K562 (cell line): ENCODE data around the gene TESK1. TPM values are rescaled to one million over a fixed set of nuclear protein-coding genes. Genes with fewer than 3 reads are reported as not detected.

ENCODE experiments used
- DLX4 ChIP-seq: fragments of 250-450 bp; sonication (Bioruptor Pico); IDR thresholded peaks from 2 replicates; pipeline ENCODE4 v1.6.1; 2021; ENCODE audit warnings: mild to moderate bottlenecking
- ELK1 ChIP-seq: sonication (generic); formaldehyde crosslinking; IDR thresholded peaks from 2 replicates; pipeline ENCODE4 v1.8.1; 2022; ENCODE audit warnings: missing genetic modification reagents
- GTF3C2 ChIP-seq: IDR thresholded peaks from 3 replicates; pipeline ENCODE4 v1.6.1; 2011; ENCODE audit warnings: borderline replicate concordance, mild to moderate bottlenecking, moderate library complexity; ENCODE audit not compliant: insufficient read length; ENCODE audit errors: extremely low read depth
- KDM5B ChIP-seq: fragments of 200-600 bp; sonication (generic); IDR thresholded peaks from 2 replicates; pipeline ENCODE4 v1.6.1; 2012; ENCODE audit warnings: low read depth, mild to moderate bottlenecking, moderate library complexity, low read length, control low read depth, inconsistent platforms; ENCODE audit not compliant: insufficient replicate concordance
- MEIS2 ChIP-seq: fragments of 450-650 bp; IDR thresholded peaks from 2 replicates; pipeline ENCODE4 v1.6.1; 2014; ENCODE audit warnings: mild to moderate bottlenecking; ENCODE audit not compliant: partially characterized antibody
- MTA2 ChIP-seq: fragments of 450-650 bp; IDR thresholded peaks from 2 replicates; pipeline ENCODE4 v1.6.1; 2016; ENCODE audit warnings: low read depth
- NFYB ChIP-seq: IDR thresholded peaks from 2 replicates; pipeline ENCODE4 v1.6.1; 2011; ENCODE audit warnings: mild to moderate bottlenecking, moderate library complexity; ENCODE audit not compliant: insufficient read length; ENCODE audit errors: extremely low read depth
- POU5F1 ChIP-seq: fragments of 150-350 bp; IDR thresholded peaks from 2 replicates; pipeline ENCODE4 v1.6.1; 2014; ENCODE audit warnings: borderline replicate concordance, low read length, low read depth, mild to moderate bottlenecking; ENCODE audit not compliant: partially characterized antibody
- RBBP5 ChIP-seq: fragments of 200-600 bp; sonication (generic); IDR thresholded peaks from 2 replicates; pipeline ENCODE4 v1.6.1; 2012; ENCODE audit warnings: borderline replicate concordance, mild to moderate bottlenecking, low read length, control low read depth, inconsistent platforms; ENCODE audit not compliant: insufficient read depth, poor library complexity, severe bottlenecking
- RFX1 ChIP-seq: fragments of 450-650 bp; IDR thresholded peaks from 2 replicates; pipeline ENCODE4 v1.6.1; 2016; ENCODE audit warnings: mild to moderate bottlenecking, moderate library complexity
- RNF2 ChIP-seq: sonication (generic); IDR thresholded peaks from 2 replicates; pipeline ENCODE4 v1.6.1; 2016
- SIRT6 ChIP-seq: IDR thresholded peaks from one replicate; pipeline ENCODE4 v1.6.1; 2012; ENCODE audit warnings: low read depth, mild to moderate bottlenecking, control low read depth, inconsistent platforms, low read length, moderate library complexity
- ZBTB7A ChIP-seq: IDR thresholded peaks from 2 replicates; pipeline ENCODE4 v1.6.1; 2011; ENCODE audit warnings: low read depth, mild to moderate bottlenecking, low read length, moderate library complexity, borderline replicate concordance; ENCODE audit not compliant: control insufficient read depth
- ZNF146 ChIP-seq: IDR thresholded peaks from one replicate; pipeline ENCODE4 v1.6.1; 2018; ENCODE audit warnings: missing compliant biosample characterization; ENCODE audit not compliant: unreplicated experiment
- ZNF175 ChIP-seq: fragments of 200-800 bp; sonication (Bioruptor generic); IDR thresholded peaks from 2 replicates; pipeline ENCODE4 v1.6.1; 2016; ENCODE audit warnings: low read depth, mild to moderate bottlenecking, missing genetic modification characterization, missing compliant biosample characterization
- ZNF408 ChIP-seq: fragments of 250-450 bp; sonication (Bioruptor Pico); IDR thresholded peaks from 2 replicates; pipeline ENCODE4 v1.4.0; 2020; ENCODE audit warnings: low read depth, mild to moderate bottlenecking, moderate library complexity
- polyA plus RNA-seq, 8 experiments: library from polyadenylated mRNA; depleted of rRNA in 4 of 8; stranded (reverse) in 5 of 8; unstranded in 3 of 8; fragments of >200 nt; fragmentation: Nextera tagmentation in 2 of 8; fragmentation: Illumina TruSeq in 1 of 8; extraction: Ambion mirVana in 2 of 8; extraction: Trizol in 1 of 8; gene quantifications; 2 replicates each; pipeline versions ENCODE4 v1.2.1 to v1.2.3, GENCODE V29; 2011 to 2014; ENCODE audit warnings: inconsistent platforms in 1 of 8, missing spikeins in 1 of 8
- total RNA-seq, 7 experiments: library from RNA; depleted of rRNA in 6 of 7; stranded (reverse); fragments of >200 nt in 6 of 7; fragmentation: Illumina TruSeq in 2 of 7; extraction: Trizol in 2 of 7; gene quantifications; 2 replicates each; pipeline versions ENCODE4 v1.2.1 to v1.2.3, GENCODE V29; 2011 to 2021; ENCODE audit warnings: low replicate concordance in 1 of 7
- TF ChIP-seq, protein P1 (sequence below): sonication (generic); formaldehyde crosslinking; IDR thresholded peaks from 2 replicates; pipeline ENCODE4 v1.8.0; 2023; ENCODE audit warnings: mild to moderate bottlenecking, missing genetic modification reagents

TESK1 gene
- total and polyA plus RNA-seq, 9 of the 15 experiments (the other 6 are each of a cell fraction or from before 2014, with no cell fraction given), result 0.07 to 10.4 (median 4.1) TPM

DNA sequence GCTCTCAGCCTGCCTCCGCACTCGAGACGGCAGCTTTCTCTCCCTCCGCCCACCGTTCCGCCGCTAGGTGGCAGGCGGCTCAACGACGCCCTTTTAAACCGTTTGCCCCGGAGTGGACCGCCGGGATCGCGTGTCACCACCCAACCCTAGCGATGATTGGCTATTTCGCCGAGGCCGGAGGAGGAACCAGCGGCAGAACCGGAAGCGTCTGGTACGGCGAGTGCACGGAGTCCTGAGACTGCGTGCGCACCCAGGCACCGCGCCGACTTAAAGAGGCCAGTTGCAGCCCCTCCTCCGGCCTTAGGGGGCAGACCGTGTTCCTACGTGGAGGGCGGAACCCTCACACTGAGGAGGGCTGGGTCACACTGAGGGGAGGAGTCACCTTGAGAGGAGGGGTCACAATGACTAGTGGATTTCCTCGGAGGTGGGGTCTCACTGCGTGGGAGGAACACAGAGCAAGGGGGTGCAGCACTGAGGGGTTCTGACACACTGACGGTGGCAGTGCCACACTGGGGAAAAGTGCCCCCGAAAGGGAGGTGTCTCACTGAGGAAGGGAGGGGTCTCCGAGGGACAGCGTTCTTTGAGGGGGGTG lies 980 bp upstream of the TESK1 start (continued):
- TF ChIP-seq ZNF146 (CRISPR knock-in tag) (no peak), RFX1 (no peak), RBBP5 (no peak), NFYB (peak; percentile 24), GTF3C2 (no peak), MEIS2 (peak; percentile 71), ZNF175 (CRISPR knock-in tag) (no peak), ZBTB7A (peak; percentile 95), DLX4 (CRISPR knock-in tag) (no peak), ZNF408 (CRISPR knock-in tag) (no peak), RNF2 (0 out of 2 replicates have a peak, but pooled peaks have one; percentile 7), POU5F1 (no peak), MTA2 (no peak), SIRT6 (no peak), KDM5B (no peak), ELK1 (no peak)
- TF ChIP-seq, protein P1, sequence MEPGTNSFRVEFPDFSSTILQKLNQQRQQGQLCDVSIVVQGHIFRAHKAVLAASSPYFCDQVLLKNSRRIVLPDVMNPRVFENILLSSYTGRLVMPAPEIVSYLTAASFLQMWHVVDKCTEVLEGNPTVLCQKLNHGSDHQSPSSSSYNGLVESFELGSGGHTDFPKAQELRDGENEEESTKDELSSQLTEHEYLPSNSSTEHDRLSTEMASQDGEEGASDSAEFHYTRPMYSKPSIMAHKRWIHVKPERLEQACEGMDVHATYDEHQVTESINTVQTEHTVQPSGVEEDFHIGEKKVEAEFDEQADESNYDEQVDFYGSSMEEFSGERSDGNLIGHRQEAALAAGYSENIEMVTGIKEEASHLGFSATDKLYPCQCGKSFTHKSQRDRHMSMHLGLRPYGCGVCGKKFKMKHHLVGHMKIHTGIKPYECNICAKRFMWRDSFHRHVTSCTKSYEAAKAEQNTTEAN, result no peak
